Calu3 (cell line): Measurements from ENCODE around the gene NKIRAS2. TPM values are rescaled to one million over a fixed set of nuclear protein-coding genes. Genes with fewer than 3 reads are reported as not detected.

ENCODE experiments used
- BruUV-seq: library from RNA; stranded (reverse); fragments of 400-500 nt; replicated peaks from 2 replicates; lab custom pipeline; 2021; lab: Mats Ljungman, UMichigan
- CTCF ChIA-PET: fragments of 300-600 bp; sonication (Branson Sonifier 250); formaldehyde crosslinking; loops from one replicate; lab custom pipeline; 2022; ENCODE audit warnings: antibody characterized with exemption; lab: Charles Lee
- DNase-seq: peaks from one replicate; pipeline ENCODE4 v3.0.0; 2022
- H3K27ac Mint-ChIP-seq: one replicate; pipeline ENCODE4 v1.8.0; 2022; ENCODE audit warnings: mixed read lengths; ENCODE audit not compliant: unreplicated experiment
- H3K27me3 Mint-ChIP-seq: one replicate; pipeline ENCODE4 v1.8.0; 2022; ENCODE audit warnings: mixed read lengths; ENCODE audit not compliant: unreplicated experiment
- H3K36me3 Mint-ChIP-seq: one replicate; pipeline ENCODE4 v1.8.0; 2022; ENCODE audit warnings: mild to moderate bottlenecking, moderate library complexity, mixed read lengths; ENCODE audit not compliant: insufficient read depth, unreplicated experiment
- H3K4me1 Mint-ChIP-seq: one replicate; pipeline ENCODE4 v1.8.0; 2022; ENCODE audit warnings: mild to moderate bottlenecking, low read depth, mixed read lengths; ENCODE audit not compliant: unreplicated experiment
- H3K4me3 Mint-ChIP-seq: one replicate; pipeline ENCODE4 v1.8.0; 2022; ENCODE audit warnings: mild to moderate bottlenecking, low read depth, moderate library complexity, mixed read lengths; ENCODE audit not compliant: unreplicated experiment
- H3K9me3 Mint-ChIP-seq: one replicate; pipeline ENCODE4 v1.8.0; 2022; ENCODE audit warnings: low read depth, mixed read lengths; ENCODE audit not compliant: unreplicated experiment
- intact Hi-C: fragments of 100-400 bp; cut with micrococcal nuclease; formaldehyde crosslinking; loops from one replicate; pipeline ENCODE4 v1.10.0; 2022; ENCODE audit not compliant: unreplicated experiment
- total RNA-seq: library from RNA; stranded (reverse); gene quantifications from 2 replicates; pipeline ENCODE4 v1.2.3, GENCODE V29; 2022
- TF ChIP-seq, protein P1 (sequence below): fragments of 200-600 bp; IDR thresholded peaks from one replicate; pipeline ENCODE4 v1.8.0; 2022; ENCODE audit warnings: antibody characterized with exemption; ENCODE audit not compliant: unreplicated experiment

NKIRAS2 gene
- total RNA-seq, 1 experiment from 2014 or later: 55.7 TPM

DNA sequence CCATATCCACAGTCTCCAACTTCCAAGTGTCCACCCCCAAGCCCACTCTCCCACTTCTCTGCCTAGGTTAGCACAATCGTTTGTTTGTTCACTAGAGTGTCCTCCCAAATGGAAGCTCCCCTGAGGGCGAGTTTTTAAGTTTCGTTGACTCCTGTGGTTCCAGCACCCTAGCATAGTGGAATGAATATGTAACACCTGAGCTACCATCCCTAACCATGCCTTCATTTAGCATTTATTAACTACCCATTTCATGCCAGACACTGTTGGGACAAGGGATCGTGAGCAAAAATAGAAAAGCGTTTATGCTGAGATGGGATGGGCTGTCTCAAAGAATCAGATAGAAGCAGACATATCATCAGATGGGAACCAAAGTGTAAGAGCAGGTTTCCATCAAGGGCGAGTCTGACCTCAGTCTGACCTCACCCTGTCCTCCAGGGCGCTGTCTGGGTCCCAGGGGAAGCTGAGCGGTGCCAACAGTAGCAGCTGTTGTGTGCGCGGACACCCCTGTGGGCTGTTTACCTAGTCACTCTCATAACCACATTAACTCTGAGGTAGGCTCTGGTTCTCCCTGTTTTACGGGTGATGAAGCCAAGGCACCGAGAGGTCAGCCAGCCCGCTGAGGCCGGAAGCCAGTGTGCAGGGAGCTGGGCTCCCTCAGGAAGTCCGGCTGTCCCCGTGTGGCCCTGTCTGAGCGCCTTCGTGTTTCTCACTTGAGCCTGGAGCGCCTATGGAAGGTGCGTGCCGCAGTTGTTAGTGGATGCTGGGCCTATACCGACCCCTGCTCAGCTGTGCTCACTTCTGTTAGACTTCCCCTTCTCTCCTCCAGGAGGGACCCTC, 47.1 kb upstream of the NKIRAS2 start:
- TF ChIP-seq, protein P1, sequence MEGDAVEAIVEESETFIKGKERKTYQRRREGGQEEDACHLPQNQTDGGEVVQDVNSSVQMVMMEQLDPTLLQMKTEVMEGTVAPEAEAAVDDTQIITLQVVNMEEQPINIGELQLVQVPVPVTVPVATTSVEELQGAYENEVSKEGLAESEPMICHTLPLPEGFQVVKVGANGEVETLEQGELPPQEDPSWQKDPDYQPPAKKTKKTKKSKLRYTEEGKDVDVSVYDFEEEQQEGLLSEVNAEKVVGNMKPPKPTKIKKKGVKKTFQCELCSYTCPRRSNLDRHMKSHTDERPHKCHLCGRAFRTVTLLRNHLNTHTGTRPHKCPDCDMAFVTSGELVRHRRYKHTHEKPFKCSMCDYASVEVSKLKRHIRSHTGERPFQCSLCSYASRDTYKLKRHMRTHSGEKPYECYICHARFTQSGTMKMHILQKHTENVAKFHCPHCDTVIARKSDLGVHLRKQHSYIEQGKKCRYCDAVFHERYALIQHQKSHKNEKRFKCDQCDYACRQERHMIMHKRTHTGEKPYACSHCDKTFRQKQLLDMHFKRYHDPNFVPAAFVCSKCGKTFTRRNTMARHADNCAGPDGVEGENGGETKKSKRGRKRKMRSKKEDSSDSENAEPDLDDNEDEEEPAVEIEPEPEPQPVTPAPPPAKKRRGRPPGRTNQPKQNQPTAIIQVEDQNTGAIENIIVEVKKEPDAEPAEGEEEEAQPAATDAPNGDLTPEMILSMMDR: no peak
- Mint-ChIP-seq H3K27ac (peak overlapping the region; percentile 76), H3K4me3 (no peak overlapping the region), H3K4me1 (peaks cover 16% of the 10 kb centered on the region), H3K36me3 (peaks cover 97% of the 10 kb centered on the region), H3K9me3 (no peaks in the 10 kb centered on the region), H3K27me3 (no peaks in the 10 kb centered on the region)
- CTCF ChIA-PET: interaction anchor here (1.2 to 1.7 kb wide), 3 partner anchors 17 to 45 kb away, joined by 3 to 7 read pairs (median 5); partner anchors contain the start of gene DNAJC7
- BruUV-seq: no TSS peak
- intact Hi-C loops: no loop called here
- DNase-seq: peak; percentile 51

DNA sequence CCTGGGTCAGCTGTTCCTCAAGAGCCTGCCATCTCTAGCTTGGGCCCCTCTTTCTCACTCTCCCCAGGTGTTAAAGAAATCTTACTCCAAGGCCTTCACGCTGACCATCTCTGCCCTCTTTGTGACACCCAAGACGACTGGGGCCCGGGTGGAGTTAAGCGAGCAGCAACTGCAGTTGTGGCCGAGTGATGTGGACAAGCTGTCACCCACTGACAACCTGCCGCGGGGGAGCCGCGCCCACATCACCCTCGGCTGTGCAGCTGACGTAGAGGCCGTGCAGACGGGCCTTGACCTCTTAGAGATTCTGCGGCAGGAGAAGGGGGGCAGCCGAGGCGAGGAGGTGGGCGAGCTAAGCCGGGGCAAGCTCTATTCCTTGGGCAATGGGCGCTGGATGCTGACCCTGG, 46.5 kb upstream of the NKIRAS2 start:
- BruUV-seq: no TSS peak
- peaks cover 22% of the 10 kb centered on the region for H3K4me1 Mint-ChIP-seq
- H3K9me3 Mint-ChIP-seq: no peaks in the 10 kb centered on the region
- TF ChIP-seq, protein P1: no peak
- intact Hi-C loops: no loop called here
- H3K4me3 Mint-ChIP-seq: no peak overlapping the region
- H3K27ac Mint-ChIP-seq: no peak overlapping the region
- CTCF ChIA-PET: interaction anchor here (0.7 to 1.4 kb wide), 3 partner anchors 16 to 220 kb away, joined by 3 to 5 read pairs (median 4); no protein-coding TSS in a partner anchor
- DNase-seq: no peak
- no peaks in the 10 kb centered on the region for H3K27me3 Mint-ChIP-seq
- peaks cover 96% of the 10 kb centered on the region for H3K36me3 Mint-ChIP-seq

DNA sequence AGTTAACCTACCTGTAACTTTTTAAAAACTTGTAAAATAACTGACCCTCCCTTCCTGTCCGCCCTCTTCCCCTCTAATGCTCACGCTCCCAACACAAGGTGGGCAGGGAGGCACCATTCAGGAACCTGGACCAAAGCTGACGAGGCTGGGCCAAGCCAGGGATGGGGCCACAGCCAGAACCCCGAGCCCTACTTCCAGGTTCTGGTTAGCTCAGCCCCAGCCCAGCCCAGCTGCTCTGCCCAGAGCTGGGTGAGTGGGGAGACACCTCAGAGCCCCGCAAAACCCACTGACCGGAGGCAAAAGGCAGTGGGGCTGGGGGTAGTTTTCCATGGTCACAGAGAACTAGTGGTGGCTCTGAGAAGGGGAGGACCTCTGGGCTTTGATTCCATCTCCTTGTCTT, 45.9 kb upstream of the NKIRAS2 start:
- Mint-ChIP-seq H3K27ac (no peak overlapping the region), H3K4me1 (peaks cover 28% of the 10 kb centered on the region)
- CTCF ChIA-PET: interaction anchor here (0.7 kb wide), 1 partner anchor 221 kb away, joined by 4 read pairs; no protein-coding TSS in a partner anchor

DNA sequence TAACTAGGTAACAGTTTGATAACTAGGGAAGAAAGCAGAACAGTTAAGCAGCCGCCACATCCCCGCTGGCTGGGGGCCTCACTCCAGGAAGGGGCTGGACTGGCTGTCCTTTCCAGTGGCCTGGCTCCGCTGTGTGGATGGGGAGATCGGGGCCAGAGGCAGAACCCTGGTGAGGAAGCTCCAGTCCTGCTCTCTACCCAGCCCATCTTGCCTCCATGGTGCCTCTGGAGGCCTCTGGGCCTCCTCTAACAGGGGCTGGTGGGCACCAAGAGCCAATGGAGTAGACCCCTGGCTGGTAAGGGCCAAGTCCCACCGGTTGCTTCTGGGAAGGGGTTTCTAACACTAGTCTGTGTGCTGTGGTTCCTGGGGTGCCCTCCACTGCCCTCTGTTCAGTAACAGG, 45.2 kb upstream of the NKIRAS2 start:
- intact Hi-C loops: no loop called here
- Mint-ChIP-seq H3K4me1 (peaks cover 28% of the 10 kb centered on the region), H3K9me3 (no peaks in the 10 kb centered on the region), H3K27ac (no peak overlapping the region), H3K4me3 (no peak overlapping the region), H3K36me3 (peaks cover 95% of the 10 kb centered on the region), H3K27me3 (no peaks in the 10 kb centered on the region)
- TF ChIP-seq, protein P1: no peak
- DNase-seq: no peak
- no TSS peak for BruUV-seq
- CTCF ChIA-PET: interaction anchor here (0.6 kb wide), 1 partner anchor 151 kb away, joined by 5 read pairs; no protein-coding TSS in a partner anchor

More for the DNA sequence above, 45.9 kb upstream of the NKIRAS2 start:
- Mint-ChIP-seq H3K4me3 (no peak overlapping the region), H3K36me3 (peaks cover 96% of the 10 kb centered on the region), H3K9me3 (no peaks in the 10 kb centered on the region), H3K27me3 (no peaks in the 10 kb centered on the region)
- intact Hi-C loops: no loop called here
- TF ChIP-seq, protein P1: no peak
- BruUV-seq: no TSS peak
- no peak for DNase-seq
